ENCODE results near the gene BICD1.

DNA sequence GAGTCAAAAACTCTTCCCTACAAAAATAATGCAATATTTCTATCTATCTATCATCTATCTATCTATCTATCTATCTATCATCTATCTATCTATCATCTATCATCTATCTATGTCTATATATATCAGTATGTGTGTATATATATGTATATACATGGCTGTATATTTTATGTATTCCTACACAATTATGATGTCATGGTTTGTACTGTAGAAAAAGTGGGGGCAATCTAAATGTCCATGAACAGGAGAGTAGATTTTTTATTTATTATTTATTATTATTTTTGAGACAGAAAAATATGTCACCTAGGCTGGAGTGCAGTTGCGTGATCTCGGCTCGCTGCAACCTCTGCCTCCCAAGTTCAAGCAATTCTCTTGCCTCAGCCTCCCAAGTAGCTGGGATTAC lies 45.6 kb upstream of the BICD1 start:
- TF ChIP-seq, protein P1, sequence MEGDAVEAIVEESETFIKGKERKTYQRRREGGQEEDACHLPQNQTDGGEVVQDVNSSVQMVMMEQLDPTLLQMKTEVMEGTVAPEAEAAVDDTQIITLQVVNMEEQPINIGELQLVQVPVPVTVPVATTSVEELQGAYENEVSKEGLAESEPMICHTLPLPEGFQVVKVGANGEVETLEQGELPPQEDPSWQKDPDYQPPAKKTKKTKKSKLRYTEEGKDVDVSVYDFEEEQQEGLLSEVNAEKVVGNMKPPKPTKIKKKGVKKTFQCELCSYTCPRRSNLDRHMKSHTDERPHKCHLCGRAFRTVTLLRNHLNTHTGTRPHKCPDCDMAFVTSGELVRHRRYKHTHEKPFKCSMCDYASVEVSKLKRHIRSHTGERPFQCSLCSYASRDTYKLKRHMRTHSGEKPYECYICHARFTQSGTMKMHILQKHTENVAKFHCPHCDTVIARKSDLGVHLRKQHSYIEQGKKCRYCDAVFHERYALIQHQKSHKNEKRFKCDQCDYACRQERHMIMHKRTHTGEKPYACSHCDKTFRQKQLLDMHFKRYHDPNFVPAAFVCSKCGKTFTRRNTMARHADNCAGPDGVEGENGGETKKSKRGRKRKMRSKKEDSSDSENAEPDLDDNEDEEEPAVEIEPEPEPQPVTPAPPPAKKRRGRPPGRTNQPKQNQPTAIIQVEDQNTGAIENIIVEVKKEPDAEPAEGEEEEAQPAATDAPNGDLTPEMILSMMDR (IDR thresholded peaks at IDR 0.05): no peak
- TF ChIP-seq POLR2A (IDR thresholded peaks at IDR 0.05): no peak
